Astrocyte (in vitro differentiated cells and primary cell): ENCODE results near the gene TMEM63C. TPM values are rescaled to one million over a fixed set of nuclear protein-coding genes. Genes with fewer than 3 reads are reported as not detected.

Source experiments
- DNase-seq: peaks from one replicate; pipeline ENCODE4 v3.0.0-alpha.2; 2010; ENCODE audit warnings: low read depth
- FAIRE-seq: peaks from 2 replicates; lab custom pipeline; 2011; peaks lifted over from hg19 to GRCh38; lab: Jason Lieb, UNC
- H2AFZ ChIP-seq: 2 replicates; pipeline ENCODE4 v1.6.0; 2012; ENCODE audit warnings: low read depth, low read length, inconsistent platforms
- H3K27ac ChIP-seq: 2 replicates; pipeline ENCODE4 v1.5.1; 2011; ENCODE audit warnings: low read depth, low read length, inconsistent platforms
- H3K27me3 ChIP-seq: 2 replicates; pipeline ENCODE4 v1.6.0; 2011; ENCODE audit warnings: low read length, inconsistent platforms; ENCODE audit not compliant: insufficient read depth
- H3K36me3 ChIP-seq: 2 replicates; pipeline ENCODE4 v1.5.1; 2011; ENCODE audit warnings: low read length, inconsistent platforms; ENCODE audit not compliant: insufficient read depth
- H3K4me1 ChIP-seq: 2 replicates; pipeline ENCODE4 v1.5.1; 2011; ENCODE audit warnings: low read length, inconsistent platforms; ENCODE audit not compliant: insufficient read depth
- H3K4me2 ChIP-seq: 2 replicates; pipeline ENCODE4 v1.6.0; 2012; ENCODE audit warnings: low read length, inconsistent platforms
- H3K4me3 ChIP-seq: 2 replicates; pipeline ENCODE4 v1.5.1; 2011; ENCODE audit warnings: low read depth, mild to moderate bottlenecking, low read length, inconsistent platforms; ENCODE audit not compliant: insufficient read depth
- H3K79me2 ChIP-seq: 2 replicates; pipeline ENCODE4 v1.6.0; 2012; ENCODE audit warnings: mild to moderate bottlenecking, low read length, inconsistent platforms; ENCODE audit not compliant: insufficient read depth
- H3K9ac ChIP-seq: 2 replicates; pipeline ENCODE4 v1.6.0; 2012; ENCODE audit warnings: mild to moderate bottlenecking, low read length, inconsistent platforms
- H3K9me3 ChIP-seq: 2 replicates; pipeline ENCODE4 v1.5.1; 2012; ENCODE audit warnings: low read depth, mild to moderate bottlenecking, low read length, inconsistent platforms; ENCODE audit not compliant: insufficient read depth
- H4K20me1 ChIP-seq: 2 replicates; pipeline ENCODE4 v1.6.0; 2012; ENCODE audit warnings: low read length, inconsistent platforms; ENCODE audit not compliant: insufficient read depth
- H3K27ac Mint-ChIP-seq: one replicate; pipeline ENCODE4 v1.8.0; 2021; ENCODE audit warnings: mild to moderate bottlenecking, mixed read lengths; ENCODE audit not compliant: unreplicated experiment
- H3K27me3 Mint-ChIP-seq: one replicate; pipeline ENCODE4 v1.8.0; 2021; ENCODE audit warnings: low read depth, mixed read lengths; ENCODE audit not compliant: unreplicated experiment
- H3K36me3 Mint-ChIP-seq: one replicate; pipeline ENCODE4 v1.8.0; 2021; ENCODE audit warnings: low read depth, mixed read lengths; ENCODE audit not compliant: unreplicated experiment
- H3K4me1 Mint-ChIP-seq: one replicate; pipeline ENCODE4 v1.8.0; 2021; ENCODE audit warnings: low read depth, mixed read lengths; ENCODE audit not compliant: unreplicated experiment
- H3K4me3 Mint-ChIP-seq: one replicate; pipeline ENCODE4 v1.8.0; 2021; ENCODE audit warnings: mild to moderate bottlenecking, moderate library complexity, mixed read lengths; ENCODE audit not compliant: unreplicated experiment
- H3K9me3 Mint-ChIP-seq: one replicate; pipeline ENCODE4 v1.8.0; 2021; ENCODE audit warnings: mild to moderate bottlenecking, mixed read lengths; ENCODE audit not compliant: unreplicated experiment
- EZH2 ChIP-seq: IDR thresholded peaks from 2 replicates; pipeline ENCODE4 v1.6.1; 2012; ENCODE audit warnings: mild to moderate bottlenecking, low read length, inconsistent platforms; ENCODE audit not compliant: insufficient read depth
- total RNA-seq: library from RNA; stranded (reverse); gene quantifications from 2 replicates; pipeline ENCODE4 v1.2.1, GENCODE V29; 2021
- TF ChIP-seq, protein P1 (sequence below): IDR thresholded peaks from 2 replicates; pipeline ENCODE4 v1.5.1; 2011; ENCODE audit warnings: low read depth, mild to moderate bottlenecking, inconsistent platforms, low read length, moderate library complexity; ENCODE audit not compliant: insufficient read depth

The TMEM63C gene
- total RNA-seq, 1 donor from 2014 or later: 11.3 TPM

DNA sequence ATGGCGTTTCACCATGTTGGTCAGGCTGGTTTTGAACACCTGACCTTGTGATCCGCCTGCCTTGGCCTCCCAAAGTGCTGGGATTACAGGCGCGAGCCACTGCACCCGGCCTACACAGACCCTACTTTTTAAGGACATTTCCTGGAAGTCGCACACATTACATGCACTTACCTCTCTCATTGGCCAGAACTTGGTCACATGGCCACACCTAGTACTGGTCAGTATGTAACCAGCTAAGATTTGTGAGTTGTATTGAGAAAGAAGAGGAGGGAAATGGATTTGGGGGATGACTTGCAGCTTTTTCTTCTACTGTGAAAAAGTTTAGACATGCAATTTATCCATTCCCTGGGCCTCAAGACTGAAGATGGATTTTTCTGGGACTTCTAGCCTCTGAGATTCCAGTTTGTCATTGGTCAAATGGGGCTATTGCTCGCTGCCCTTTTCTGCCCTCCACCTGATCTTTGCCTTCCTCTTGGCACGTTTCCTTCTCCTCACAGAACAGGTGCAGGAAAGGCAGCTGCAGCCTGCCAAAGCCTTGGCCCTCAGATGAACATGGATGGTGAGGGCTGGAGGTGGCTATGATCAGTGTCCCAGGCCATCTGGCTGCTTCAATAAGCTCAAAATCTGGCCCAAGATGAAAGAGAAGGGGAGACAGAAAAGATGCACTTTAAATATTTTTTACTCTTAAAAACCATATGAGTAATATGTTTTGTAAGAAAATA lies 32.9 kb upstream of the TMEM63C start:
- Histone ChIP-seq H3K27me3 (peaks cover 45% of the 10 kb centered on the region), H2AFZ (no peak overlapping the region), H3K4me1 (no peaks in the 10 kb centered on the region), H3K27ac (no peak overlapping the region), H3K4me2 (no peak overlapping the region), H3K9ac (no peak overlapping the region), H3K79me2 (no peaks in the 10 kb centered on the region), H3K4me3 (no peak overlapping the region), H3K36me3 (no peaks in the 10 kb centered on the region), H4K20me1 (no peaks in the 10 kb centered on the region), H3K9me3 (no peaks in the 10 kb centered on the region)
- H3K4me1 Mint-ChIP-seq: no peaks in the 10 kb centered on the region
- H3K4me3 Mint-ChIP-seq: no peak overlapping the region
- no peak for TF ChIP-seq EZH2
- TF ChIP-seq, protein P1, sequence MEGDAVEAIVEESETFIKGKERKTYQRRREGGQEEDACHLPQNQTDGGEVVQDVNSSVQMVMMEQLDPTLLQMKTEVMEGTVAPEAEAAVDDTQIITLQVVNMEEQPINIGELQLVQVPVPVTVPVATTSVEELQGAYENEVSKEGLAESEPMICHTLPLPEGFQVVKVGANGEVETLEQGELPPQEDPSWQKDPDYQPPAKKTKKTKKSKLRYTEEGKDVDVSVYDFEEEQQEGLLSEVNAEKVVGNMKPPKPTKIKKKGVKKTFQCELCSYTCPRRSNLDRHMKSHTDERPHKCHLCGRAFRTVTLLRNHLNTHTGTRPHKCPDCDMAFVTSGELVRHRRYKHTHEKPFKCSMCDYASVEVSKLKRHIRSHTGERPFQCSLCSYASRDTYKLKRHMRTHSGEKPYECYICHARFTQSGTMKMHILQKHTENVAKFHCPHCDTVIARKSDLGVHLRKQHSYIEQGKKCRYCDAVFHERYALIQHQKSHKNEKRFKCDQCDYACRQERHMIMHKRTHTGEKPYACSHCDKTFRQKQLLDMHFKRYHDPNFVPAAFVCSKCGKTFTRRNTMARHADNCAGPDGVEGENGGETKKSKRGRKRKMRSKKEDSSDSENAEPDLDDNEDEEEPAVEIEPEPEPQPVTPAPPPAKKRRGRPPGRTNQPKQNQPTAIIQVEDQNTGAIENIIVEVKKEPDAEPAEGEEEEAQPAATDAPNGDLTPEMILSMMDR: no peak
- DNase-seq (no peak), FAIRE-seq (no peak)
- peaks cover 35% of the 10 kb centered on the region for H3K27me3 Mint-ChIP-seq
- H3K9me3 Mint-ChIP-seq: no peaks in the 10 kb centered on the region
- H3K27ac Mint-ChIP-seq: no peak overlapping the region
- H3K36me3 Mint-ChIP-seq: no peaks in the 10 kb centered on the region

DNA sequence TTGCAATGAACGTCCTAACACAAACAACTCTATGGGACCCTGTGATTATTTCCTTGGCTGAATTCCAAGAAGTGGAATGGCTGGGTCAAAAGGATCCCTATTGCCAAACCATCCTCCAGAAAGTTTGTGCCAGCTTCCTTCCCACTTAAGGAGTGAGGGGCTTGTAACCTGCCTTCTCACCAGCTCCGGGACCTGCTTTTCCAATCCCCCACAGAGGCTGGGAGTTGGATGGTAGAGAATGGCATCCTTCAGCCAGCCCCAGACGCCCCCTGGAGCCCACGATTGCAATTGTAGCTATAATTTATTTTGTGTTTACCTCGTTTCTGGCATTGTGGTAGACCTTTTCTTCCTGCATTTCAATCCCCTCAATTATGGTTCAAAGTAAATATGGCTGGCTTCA lies 30.4 kb upstream of the TMEM63C start:
- no peaks in the 10 kb centered on the region for H3K36me3 Mint-ChIP-seq
- H3K27ac Mint-ChIP-seq: no peak overlapping the region
- Histone ChIP-seq H3K27ac (no peak overlapping the region), H3K79me2 (no peaks in the 10 kb centered on the region), H2AFZ (no peak overlapping the region), H3K27me3 (peaks cover 34% of the 10 kb centered on the region), H3K36me3 (no peaks in the 10 kb centered on the region), H3K4me1 (no peaks in the 10 kb centered on the region), H3K4me2 (no peak overlapping the region), H4K20me1 (no peaks in the 10 kb centered on the region), H3K9me3 (no peaks in the 10 kb centered on the region), H3K4me3 (no peak overlapping the region), H3K9ac (no peak overlapping the region)
- H3K9me3 Mint-ChIP-seq: no peaks in the 10 kb centered on the region
- H3K27me3 Mint-ChIP-seq: peaks cover 22% of the 10 kb centered on the region
- H3K4me1 Mint-ChIP-seq: no peaks in the 10 kb centered on the region
- DNase-seq: no peak
- no peak for FAIRE-seq
- TF ChIP-seq EZH2: no peak
- TF ChIP-seq, protein P1: peak; percentile 49
- no peak overlapping the region for H3K4me3 Mint-ChIP-seq

DNA sequence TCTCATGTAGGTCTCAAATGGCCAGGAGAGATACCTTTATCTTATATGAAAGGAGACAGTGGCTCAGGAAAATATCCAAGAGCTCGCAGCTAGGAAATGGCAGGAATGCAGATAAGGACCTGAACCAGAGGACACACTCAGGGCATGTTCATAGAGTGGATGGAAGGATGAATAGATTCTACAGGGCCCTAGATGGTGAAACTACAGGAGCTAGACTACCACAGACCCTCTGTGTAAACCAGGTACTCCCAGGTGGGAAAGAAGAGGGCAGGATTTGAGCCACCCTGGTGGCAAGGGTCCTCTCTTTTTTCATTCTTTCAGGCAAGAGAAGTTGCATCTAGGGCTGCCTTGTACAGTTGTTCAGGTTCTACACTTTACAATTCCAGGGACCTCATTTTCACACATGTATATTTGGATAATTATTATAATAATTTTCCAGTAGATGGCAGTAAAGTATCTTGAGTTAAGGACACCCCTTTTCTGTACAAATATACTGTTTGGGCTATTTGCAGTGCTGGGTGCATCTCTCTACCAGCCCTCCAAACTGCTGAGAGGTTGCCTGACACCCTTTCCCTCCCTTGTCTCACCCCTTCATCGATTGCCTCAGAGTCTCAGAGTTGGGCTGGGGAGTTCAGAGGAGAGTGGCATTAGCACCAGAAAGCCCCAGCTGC lies 29.5 kb upstream of the TMEM63C start:
- Histone ChIP-seq H3K4me1 (no peaks in the 10 kb centered on the region), H3K36me3 (no peaks in the 10 kb centered on the region), H3K4me3 (no peak overlapping the region), H3K79me2 (no peaks in the 10 kb centered on the region), H2AFZ (no peak overlapping the region), H3K27me3 (peaks cover 26% of the 10 kb centered on the region), H3K9me3 (no peaks in the 10 kb centered on the region), H3K4me2 (no peak overlapping the region), H3K27ac (no peak overlapping the region), H3K9ac (no peak overlapping the region), H4K20me1 (no peaks in the 10 kb centered on the region)
- H3K4me1 Mint-ChIP-seq: no peaks in the 10 kb centered on the region
- no peak overlapping the region for H3K4me3 Mint-ChIP-seq
- H3K36me3 Mint-ChIP-seq: no peaks in the 10 kb centered on the region
- TF ChIP-seq, protein P1: peak; percentile 13
- no peak for TF ChIP-seq EZH2
- H3K27me3 Mint-ChIP-seq: peaks cover 14% of the 10 kb centered on the region
- no peaks in the 10 kb centered on the region for H3K9me3 Mint-ChIP-seq
- DNase-seq: peak; percentile 6
- FAIRE-seq: no peak
- no peak overlapping the region for H3K27ac Mint-ChIP-seq
